K562 (cell line): Measurements from ENCODE around the gene C11orf42. TPM values are rescaled to one million over a fixed set of nuclear protein-coding genes. Genes with fewer than 3 reads are reported as not detected.

ENCODE experiments used
- ATAC-seq: fragments of 200-7000 bp; cut with Tn5 transposase; 3 replicates; pipeline ENCODE4 v1.9.1; 2020; ENCODE audit warnings: moderate library complexity
- BruUV-seq: library from RNA; stranded (reverse); fragments of 400-500 nt; replicated peaks from 2 replicates; lab custom pipeline; 2021; lab: Mats Ljungman, UMichigan
- CTCF ChIA-PET: fragments of 300-600 bp; formaldehyde crosslinking; extraction: SDS; loops from one replicate; lab custom pipeline; 2021; ENCODE audit warnings: low intra/inter-chr PET ratio; lab: Yijun Ruan, JAX
- POLR2A ChIA-PET: fragments of 300-600, 350-650 bp; sonication (Branson Sonifier 250); formaldehyde crosslinking; extraction: SDS; loops from one replicate; lab custom pipeline; 2021; ENCODE audit warnings: antibody characterized with exemption, inconsistent platforms; lab: Yijun Ruan, JAX
- DNase-seq, 4 experiments: peaks; one replicate each; pipeline versions ENCODE4 v3.0.0 to v3.0.0-alpha.2; 2011 to 2018; ENCODE audit warnings: low spot score in 3 of 4, mixed read lengths in 3 of 4; ENCODE audit errors: extremely low read depth in 1 of 4
- FAIRE-seq: peaks from 2 replicates; lab custom pipeline; 2011; peaks lifted over from hg19 to GRCh38; lab: Jason Lieb, UNC
- H2AFZ ChIP-seq: 2 replicates; pipeline ENCODE4 v1.6.0; 2011; ENCODE audit warnings: low read depth, low read length, control low read depth, inconsistent platforms
- H3K27ac ChIP-seq: fragments of 200-600 bp; 3 replicates; pipeline ENCODE4 v1.8.0; 2011; ENCODE audit warnings: low read depth, mild to moderate bottlenecking, control low read depth, inconsistent platforms, low read length, moderate library complexity, mixed read lengths; ENCODE audit errors: extremely low read depth
- H3K27me3 ChIP-seq, 2 experiments: fragments of 300-600 bp in 1 of 2; 2 replicates in 1 of 2; 3 replicates in 1 of 2; pipeline versions ENCODE4 v1.6.0 to v1.8.0; 2011; ENCODE audit warnings: inconsistent platforms in 2 of 2, low read length in 2 of 2, mild to moderate bottlenecking in 1 of 2, mixed read lengths in 1 of 2, moderate library complexity in 1 of 2; ENCODE audit not compliant: control insufficient read depth in 2 of 2, insufficient read depth in 2 of 2
- H3K36me3 ChIP-seq: fragments of 300-600 bp; 3 replicates; pipeline ENCODE4 v1.8.0; 2011; ENCODE audit warnings: mild to moderate bottlenecking, low read length, inconsistent platforms; ENCODE audit not compliant: control insufficient read depth, insufficient read depth
- H3K4me1 ChIP-seq, 2 experiments: fragments of 200-600 bp in 1 of 2; replicated peaks in 1 of 2; 2 replicates in 1 of 2; 3 replicates in 1 of 2; pipeline versions ENCODE4 v1.5.1 to v1.8.0; 2011; ENCODE audit warnings: inconsistent platforms in 2 of 2, low read length in 2 of 2, mild to moderate bottlenecking in 1 of 2, mixed read lengths in 1 of 2, moderate library complexity in 1 of 2; ENCODE audit not compliant: control insufficient read depth in 2 of 2, insufficient read depth in 2 of 2
- H3K4me2 ChIP-seq: 2 replicates; pipeline ENCODE4 v1.6.1; 2011; ENCODE audit warnings: low read length, control low read depth, inconsistent platforms, mixed read lengths; ENCODE audit not compliant: insufficient read depth
- H3K4me3 ChIP-seq: fragments of 200-600 bp; sonication (generic), shearing (Covaris generic); 2 replicates; pipeline ENCODE4 v1.5.1; 2016; ENCODE audit warnings: control low read depth, inconsistent platforms
- H3K79me2 ChIP-seq: fragments of 200-600 bp; 3 replicates; pipeline ENCODE4 v1.8.0; 2011; ENCODE audit warnings: low read length, inconsistent platforms; ENCODE audit not compliant: control insufficient read depth, insufficient read depth
- H3K9ac ChIP-seq, 2 experiments: 2 replicates each; pipeline versions ENCODE4 v1.6.0 to v1.6.1; 2011; ENCODE audit warnings: low read depth in 2 of 2, low read length in 2 of 2, control low read depth in 1 of 2, inconsistent platforms in 1 of 2, mild to moderate bottlenecking in 1 of 2, mixed read lengths in 1 of 2; ENCODE audit not compliant: insufficient read depth in 1 of 2
- H3K9me1 ChIP-seq: one replicate; pipeline ENCODE4 v1.6.0; 2011; ENCODE audit warnings: inconsistent platforms, mild to moderate bottlenecking, low read length, moderate library complexity; ENCODE audit not compliant: control insufficient read depth, insufficient read depth
- H3K9me3 ChIP-seq: replicated peaks from 2 replicates; pipeline ENCODE4 v1.5.1; 2011; ENCODE audit warnings: low read depth, low read length, inconsistent platforms; ENCODE audit not compliant: control insufficient read depth, insufficient read depth
- H4K20me1 ChIP-seq: replicated peaks from 2 replicates; pipeline ENCODE4 v1.6.1; 2011; ENCODE audit warnings: low read length, inconsistent platforms, mixed read lengths; ENCODE audit not compliant: control insufficient read depth, insufficient read depth
- BACH1 ChIP-seq: fragments of 200-800 bp; sonication (Bioruptor generic); IDR thresholded peaks from 2 replicates; pipeline ENCODE4 v1.6.1; 2016; ENCODE audit warnings: missing genetic modification characterization, missing compliant biosample characterization
- ETV5 ChIP-seq: sonication (generic); formaldehyde crosslinking; IDR thresholded peaks from 2 replicates; pipeline ENCODE4 v1.4.0; 2020; ENCODE audit warnings: low read depth, mild to moderate bottlenecking, missing genetic modification reagents
- EWSR1 ChIP-seq: fragments of 450-650 bp; IDR thresholded peaks from 2 replicates; pipeline ENCODE4 v1.6.1; 2018; ENCODE audit warnings: borderline replicate concordance, mild to moderate bottlenecking, low read depth, moderate library complexity; ENCODE audit not compliant: partially characterized antibody
- FOXJ2 ChIP-seq: fragments of 200-800 bp; sonication (Bioruptor generic); IDR thresholded peaks from 2 replicates; pipeline ENCODE4 v1.6.1; 2016; ENCODE audit warnings: missing genetic modification characterization, missing compliant biosample characterization
- GABPB1 ChIP-seq: sonication (generic); formaldehyde crosslinking; IDR thresholded peaks from 2 replicates; pipeline ENCODE4 v1.8.0; 2022; ENCODE audit warnings: mild to moderate bottlenecking, missing genetic modification reagents
- MCM5 ChIP-seq: fragments of 450-650 bp; IDR thresholded peaks from 2 replicates; pipeline ENCODE4 v1.6.1; 2016; ENCODE audit warnings: low read depth
- NCOA2 ChIP-seq, 2 experiments: fragments of 450-650 bp; IDR thresholded peaks; 2 replicates each; pipeline ENCODE4 v1.6.1; 2018; ENCODE audit warnings: mild to moderate bottlenecking in 2 of 2, moderate library complexity in 1 of 2; ENCODE audit not compliant: partially characterized antibody in 2 of 2
- NEUROD1 ChIP-seq: fragments of 150-350 bp; IDR thresholded peaks from 2 replicates; pipeline ENCODE4 v1.6.1; 2014; ENCODE audit warnings: borderline replicate concordance, low read length, low read depth; ENCODE audit not compliant: partially characterized antibody
- PML ChIP-seq: IDR thresholded peaks from 2 replicates; pipeline ENCODE4 v1.6.1; 2012; ENCODE audit warnings: low read length, inconsistent platforms
- RAD51 ChIP-seq: fragments of 450-650 bp; IDR thresholded peaks from 2 replicates; pipeline ENCODE4 v1.7.1; 2016; ENCODE audit warnings: low read depth, mild to moderate bottlenecking, borderline replicate concordance
- SAFB2 ChIP-seq: fragments of 200-400 bp; formaldehyde crosslinking; IDR thresholded peaks from 2 replicates; pipeline ENCODE4 v1.6.1; 2018; ENCODE audit warnings: borderline replicate concordance, low read length, low read depth, moderate library complexity; ENCODE audit not compliant: severe bottlenecking
- TCF7L2 ChIP-seq: fragments of 150-350 bp; IDR thresholded peaks from 2 replicates; pipeline ENCODE4 v1.6.1; 2016; ENCODE audit warnings: low read depth, mild to moderate bottlenecking, low read length, moderate library complexity
- TCFL5 ChIP-seq: fragments of 250-450 bp; sonication (Bioruptor Pico); conservative IDR thresholded peaks from 2 replicates; pipeline ENCODE4 v1.6.1; 2021; ENCODE audit warnings: mild to moderate bottlenecking, moderate library complexity, matching md5 sums
- U2AF2 ChIP-seq: fragments of 200-400 bp; formaldehyde crosslinking; optimal IDR thresholded peaks from 2 replicates; pipeline ENCODE3; 2017; ENCODE audit warnings: low read depth, mild to moderate bottlenecking, low read length
- ZNF77 ChIP-seq: fragments of 250-450 bp; sonication (Bioruptor Pico); IDR thresholded peaks from 2 replicates; pipeline ENCODE4 v1.5.0; 2020
- ZNF780A ChIP-seq: fragments of 250-450 bp; sonication (Bioruptor Pico); IDR thresholded peaks from 2 replicates; pipeline ENCODE4 v1.5.0; 2021; ENCODE audit warnings: mild to moderate bottlenecking
- ZNF830 ChIP-seq: fragments of 250-450 bp; sonication (Bioruptor Pico); IDR thresholded peaks from 2 replicates; pipeline ENCODE4 v1.5.0; 2021; ENCODE audit warnings: mild to moderate bottlenecking
- WGBS: fragments of 100-300 bp; shearing (Covaris generic); methylation state at CpG from one replicate; pipeline ENCODE4 v1.1.6; 2016; ENCODE audit warnings: low coverage, mixed read lengths; ENCODE audit not compliant: insufficient coverage; ENCODE audit errors: missing lambda C conversion rate; 5-methylcytosine and 5-hydroxymethylcytosine counted together
- in situ Hi-C: fragments of 300-500 bp; cut with MboI; formaldehyde crosslinking; loops from 4 replicates; pipeline ENCODE4 v1.15.0; 2018; ENCODE audit warnings: inconsistent platforms, mixed read lengths
- intact Hi-C: fragments of 100-400 bp; cut with micrococcal nuclease; formaldehyde crosslinking; loops from 2 replicates; pipeline ENCODE4 v1.14.2; 2022
- polyA plus RNA-seq, 8 experiments: library from polyadenylated mRNA; depleted of rRNA in 4 of 8; stranded (reverse) in 5 of 8; unstranded in 3 of 8; fragments of >200 nt; fragmentation: Nextera tagmentation in 2 of 8; fragmentation: Illumina TruSeq in 1 of 8; extraction: Ambion mirVana in 2 of 8; extraction: Trizol in 1 of 8; gene quantifications; 2 replicates each; pipeline versions ENCODE4 v1.2.1 to v1.2.3, GENCODE V29; 2011 to 2014; ENCODE audit warnings: inconsistent platforms in 1 of 8, missing spikeins in 1 of 8
- total RNA-seq, 7 experiments: library from RNA; depleted of rRNA in 6 of 7; stranded (reverse); fragments of >200 nt in 6 of 7; fragmentation: Illumina TruSeq in 2 of 7; extraction: Trizol in 2 of 7; gene quantifications; 2 replicates each; pipeline versions ENCODE4 v1.2.1 to v1.2.3, GENCODE V29; 2011 to 2021; ENCODE audit warnings: low replicate concordance in 1 of 7
- TF ChIP-seq, protein P1 (sequence below): fragments of 200-800 bp; sonication (Bioruptor generic); IDR thresholded peaks from 2 replicates; pipeline ENCODE4 v1.6.1; 2017; ENCODE audit warnings: missing genetic modification characterization, missing compliant biosample characterization
- TF ChIP-seq, protein P2 (sequence below): sonication (generic); formaldehyde crosslinking; IDR thresholded peaks from 2 replicates; pipeline ENCODE4 v1.8.0; 2022; ENCODE audit warnings: mild to moderate bottlenecking, low read depth, missing genetic modification reagents
- TF ChIP-seq, protein P3 (sequence below): fragments of 450-650 bp; conservative IDR thresholded peaks from 2 replicates; pipeline ENCODE4 v1.6.1; 2016; ENCODE audit warnings: missing genetic modification characterization, low read depth, mild to moderate bottlenecking, control low read depth, missing compliant biosample characterization

The C11orf42 gene
- total and polyA plus RNA-seq, 9 of the 15 experiments (the other 6 are each of a cell fraction or from before 2014, with no cell fraction given) = not detected

DNA sequence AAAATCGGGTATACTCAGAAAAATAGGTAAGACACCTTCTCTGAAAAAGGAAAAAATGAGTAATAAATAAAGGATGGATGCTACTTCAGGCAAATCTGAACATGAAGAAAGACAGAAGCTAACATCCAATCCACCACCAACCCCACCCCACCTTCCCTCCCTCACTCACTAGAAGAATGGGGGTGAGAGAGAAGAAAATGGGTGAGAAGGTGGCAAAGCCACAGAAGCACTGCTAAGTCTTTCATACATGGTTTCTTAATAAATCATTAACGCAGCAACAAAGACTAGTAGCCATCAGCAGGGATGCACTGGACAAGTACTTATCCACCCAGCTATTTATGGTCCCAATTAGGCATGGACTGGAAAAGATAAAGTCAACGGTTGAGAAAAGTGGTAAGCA, 23.2 kb downstream of the C11orf42 start:
- H3K27ac ChIP-seq = no peak overlapping the region
- H3K4me2 ChIP-seq = no peak overlapping the region
- ATAC-seq (no peak), FAIRE-seq (no peak), DNase-seq (no peak)
- no peak overlapping the region for H2AFZ ChIP-seq
- WGBS = 30% methylated on average over 3 of the region's 3 CpGs
- intact Hi-C loops (no loop called here), in situ Hi-C loops (no loop called here)
- H3K9me3 ChIP-seq = no peaks in the 10 kb centered on the region
- no peaks in the 10 kb centered on the region for H3K27me3 ChIP-seq
- no peak overlapping the region for H3K4me3 ChIP-seq
- peaks cover 5 to 42% of the 10 kb centered on the region in 2 experiments for H3K4me1 ChIP-seq
- CTCF ChIA-PET = no interaction called here
- no TSS peak for BruUV-seq
- peaks cover 7% of the 10 kb centered on the region for H3K9me1 ChIP-seq
- peaks cover 11% of the 10 kb centered on the region; the same call in 2 of the 3 replicates for H3K36me3 ChIP-seq
- POLR2A ChIA-PET = interaction anchor here (0.9 kb wide), 1 partner anchor 16 kb away, joined by 3 read pairs; no protein-coding TSS in a partner anchor
- TF ChIP-seq TCFL5 (CRISPR knock-in tag) (no peak), ETV5 (CRISPR knock-in tag) (no peak), GABPB1 (CRISPR knock-in tag) (no peak), NCOA2 (IDR thresholded peaks at IDR 0.05; ENCODE audit: partially characterized antibody in 2 of 2) (no peak), EWSR1 (no peak), ZNF830 (CRISPR knock-in tag) (no peak), SAFB2 (no peak), BACH1 (tag) (no peak), PML (no peak), MCM5 (no peak), FOXJ2 (tag) (no peak), U2AF2 (no peak), ZNF780A (CRISPR knock-in tag) (no peak), RAD51 (no peak), TCF7L2 (no peak), ZNF77 (CRISPR knock-in tag) (no peak), NEUROD1 (no peak)
- TF ChIP-seq, protein P1, sequence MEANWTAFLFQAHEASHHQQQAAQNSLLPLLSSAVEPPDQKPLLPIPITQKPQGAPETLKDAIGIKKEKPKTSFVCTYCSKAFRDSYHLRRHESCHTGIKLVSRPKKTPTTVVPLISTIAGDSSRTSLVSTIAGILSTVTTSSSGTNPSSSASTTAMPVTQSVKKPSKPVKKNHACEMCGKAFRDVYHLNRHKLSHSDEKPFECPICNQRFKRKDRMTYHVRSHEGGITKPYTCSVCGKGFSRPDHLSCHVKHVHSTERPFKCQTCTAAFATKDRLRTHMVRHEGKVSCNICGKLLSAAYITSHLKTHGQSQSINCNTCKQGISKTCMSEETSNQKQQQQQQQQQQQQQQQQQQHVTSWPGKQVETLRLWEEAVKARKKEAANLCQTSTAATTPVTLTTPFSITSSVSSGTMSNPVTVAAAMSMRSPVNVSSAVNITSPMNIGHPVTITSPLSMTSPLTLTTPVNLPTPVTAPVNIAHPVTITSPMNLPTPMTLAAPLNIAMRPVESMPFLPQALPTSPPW (CRISPR knock-in tag) = no peak
- TF ChIP-seq, protein P2, sequence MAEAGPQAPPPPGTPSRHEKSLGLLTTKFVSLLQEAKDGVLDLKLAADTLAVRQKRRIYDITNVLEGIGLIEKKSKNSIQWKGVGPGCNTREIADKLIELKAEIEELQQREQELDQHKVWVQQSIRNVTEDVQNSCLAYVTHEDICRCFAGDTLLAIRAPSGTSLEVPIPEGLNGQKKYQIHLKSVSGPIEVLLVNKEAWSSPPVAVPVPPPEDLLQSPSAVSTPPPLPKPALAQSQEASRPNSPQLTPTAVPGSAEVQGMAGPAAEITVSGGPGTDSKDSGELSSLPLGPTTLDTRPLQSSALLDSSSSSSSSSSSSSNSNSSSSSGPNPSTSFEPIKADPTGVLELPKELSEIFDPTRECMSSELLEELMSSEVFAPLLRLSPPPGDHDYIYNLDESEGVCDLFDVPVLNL (CRISPR knock-in tag) = no peak
- TF ChIP-seq, protein P3, sequence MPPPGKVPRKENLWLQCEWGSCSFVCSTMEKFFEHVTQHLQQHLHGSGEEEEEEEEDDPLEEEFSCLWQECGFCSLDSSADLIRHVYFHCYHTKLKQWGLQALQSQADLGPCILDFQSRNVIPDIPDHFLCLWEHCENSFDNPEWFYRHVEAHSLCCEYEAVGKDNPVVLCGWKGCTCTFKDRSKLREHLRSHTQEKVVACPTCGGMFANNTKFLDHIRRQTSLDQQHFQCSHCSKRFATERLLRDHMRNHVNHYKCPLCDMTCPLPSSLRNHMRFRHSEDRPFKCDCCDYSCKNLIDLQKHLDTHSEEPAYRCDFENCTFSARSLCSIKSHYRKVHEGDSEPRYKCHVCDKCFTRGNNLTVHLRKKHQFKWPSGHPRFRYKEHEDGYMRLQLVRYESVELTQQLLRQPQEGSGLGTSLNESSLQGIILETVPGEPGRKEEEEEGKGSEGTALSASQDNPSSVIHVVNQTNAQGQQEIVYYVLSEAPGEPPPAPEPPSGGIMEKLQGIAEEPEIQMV (tag) = no peak
- H3K79me2 ChIP-seq = peaks cover 61% of the 10 kb centered on the region
- peaks cover 10% of the 10 kb centered on the region for H4K20me1 ChIP-seq
- no peak overlapping the region for H3K9ac ChIP-seq
